AG09309 (cell line): Measurements from ENCODE around the gene TEX261.

Experiments used
- DNase-seq: peaks from one replicate; pipeline ENCODE4 v3.0.0-alpha.2; 2010; ENCODE audit warnings: low read depth
- H3K4me3 ChIP-seq: 2 replicates; pipeline ENCODE4 v1.5.1; 2011; ENCODE audit warnings: mild to moderate bottlenecking, low read depth, low read length, moderate library complexity; ENCODE audit not compliant: control insufficient read depth
- TF ChIP-seq, protein P1 (sequence below): IDR thresholded peaks from 2 replicates; pipeline ENCODE4 v1.5.1; 2011; ENCODE audit warnings: mild to moderate bottlenecking, low read depth, low read length, inconsistent platforms; ENCODE audit not compliant: insufficient read depth, control insufficient read depth; ENCODE audit errors: missing control alignments

The TEX261 gene

DNA sequence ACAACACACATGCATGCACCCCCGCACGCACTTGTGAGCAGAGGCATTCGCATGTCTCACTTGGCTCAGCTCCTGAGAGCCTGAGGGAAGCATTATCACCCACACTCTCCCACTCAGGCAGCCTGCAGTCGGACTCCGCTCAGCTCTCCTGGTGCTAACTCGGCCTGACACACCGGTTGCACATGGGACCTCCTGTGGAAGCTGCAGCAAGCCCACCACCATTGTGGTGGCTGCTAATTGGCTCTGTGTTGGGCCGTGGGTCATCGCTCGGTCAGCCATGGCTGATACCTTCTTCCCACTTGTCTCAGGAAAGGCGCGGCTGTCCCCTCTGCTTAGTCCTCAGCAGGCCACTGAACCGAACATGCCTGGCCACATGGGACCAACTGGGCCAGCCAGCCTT, 13.7 kb upstream of the TEX261 start:
- no peak overlapping the region for H3K4me3 ChIP-seq
- no peak for DNase-seq
- TF ChIP-seq, protein P1, sequence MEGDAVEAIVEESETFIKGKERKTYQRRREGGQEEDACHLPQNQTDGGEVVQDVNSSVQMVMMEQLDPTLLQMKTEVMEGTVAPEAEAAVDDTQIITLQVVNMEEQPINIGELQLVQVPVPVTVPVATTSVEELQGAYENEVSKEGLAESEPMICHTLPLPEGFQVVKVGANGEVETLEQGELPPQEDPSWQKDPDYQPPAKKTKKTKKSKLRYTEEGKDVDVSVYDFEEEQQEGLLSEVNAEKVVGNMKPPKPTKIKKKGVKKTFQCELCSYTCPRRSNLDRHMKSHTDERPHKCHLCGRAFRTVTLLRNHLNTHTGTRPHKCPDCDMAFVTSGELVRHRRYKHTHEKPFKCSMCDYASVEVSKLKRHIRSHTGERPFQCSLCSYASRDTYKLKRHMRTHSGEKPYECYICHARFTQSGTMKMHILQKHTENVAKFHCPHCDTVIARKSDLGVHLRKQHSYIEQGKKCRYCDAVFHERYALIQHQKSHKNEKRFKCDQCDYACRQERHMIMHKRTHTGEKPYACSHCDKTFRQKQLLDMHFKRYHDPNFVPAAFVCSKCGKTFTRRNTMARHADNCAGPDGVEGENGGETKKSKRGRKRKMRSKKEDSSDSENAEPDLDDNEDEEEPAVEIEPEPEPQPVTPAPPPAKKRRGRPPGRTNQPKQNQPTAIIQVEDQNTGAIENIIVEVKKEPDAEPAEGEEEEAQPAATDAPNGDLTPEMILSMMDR, result no peak

DNA sequence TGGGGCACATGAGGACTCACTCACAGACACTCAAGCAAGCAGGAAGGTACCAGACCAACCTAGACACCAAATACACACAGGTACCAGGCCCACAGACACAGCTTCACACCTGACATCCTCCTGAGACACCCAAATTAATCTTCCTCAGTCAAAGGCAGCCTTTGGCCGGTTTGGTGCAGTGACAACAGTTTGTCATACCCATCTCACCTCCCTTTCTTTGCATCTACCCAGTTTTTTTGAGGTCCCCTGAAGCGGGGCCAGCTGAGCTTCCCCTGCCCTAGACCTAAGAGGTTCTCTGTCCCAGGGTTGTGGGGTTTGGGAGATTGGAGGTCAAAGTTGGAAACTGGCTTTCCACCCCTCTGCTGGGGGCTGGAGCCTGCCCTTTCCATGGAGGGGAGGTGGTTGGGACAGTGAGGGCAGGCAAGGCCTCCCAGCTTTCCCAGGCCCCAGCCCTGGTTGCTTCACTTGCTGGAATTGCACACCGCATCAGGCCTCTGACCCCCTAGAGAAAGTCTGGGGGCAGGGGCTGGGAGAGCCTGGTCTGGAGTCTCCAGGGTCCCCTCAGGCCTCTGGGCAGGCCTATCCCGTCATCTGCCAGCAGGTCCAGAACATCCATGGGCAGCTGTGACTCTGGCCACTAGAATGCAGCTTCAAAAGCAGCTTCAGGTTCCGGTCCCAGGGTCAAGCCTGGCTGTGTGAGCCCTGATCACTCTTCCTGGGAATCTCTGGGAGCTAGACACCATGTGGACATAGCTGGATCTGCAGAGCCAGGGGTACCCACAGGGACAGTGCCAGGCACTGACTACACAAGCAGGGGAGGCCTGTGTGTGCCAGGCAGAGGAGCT, 12.5 kb upstream of the TEX261 start:
- TF ChIP-seq, protein P1, result no peak
- DNase-seq, result no peak
- no peak overlapping the region for H3K4me3 ChIP-seq

DNA sequence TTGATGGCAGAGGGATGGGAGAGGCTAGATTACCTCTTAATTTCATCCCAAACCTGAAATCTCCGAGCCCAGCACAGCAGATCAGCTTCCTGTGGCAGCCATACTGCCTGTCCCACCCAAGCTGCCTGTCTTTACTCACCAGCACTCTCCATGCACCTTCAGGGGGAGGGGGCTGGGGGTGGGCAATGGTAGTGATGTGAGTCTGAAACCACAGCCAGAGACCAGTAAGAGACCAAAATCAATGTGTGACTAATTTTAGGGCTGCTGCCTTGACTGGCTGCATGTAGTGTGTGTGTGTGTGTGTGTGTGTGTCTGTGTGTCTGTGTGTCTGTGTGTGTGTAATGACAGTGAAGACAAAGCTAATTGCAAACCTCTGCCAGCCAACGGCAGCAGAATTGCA, 11.7 kb upstream of the TEX261 start:
- no peak for DNase-seq
- TF ChIP-seq, protein P1, result no peak
- no peak overlapping the region for H3K4me3 ChIP-seq

DNA sequence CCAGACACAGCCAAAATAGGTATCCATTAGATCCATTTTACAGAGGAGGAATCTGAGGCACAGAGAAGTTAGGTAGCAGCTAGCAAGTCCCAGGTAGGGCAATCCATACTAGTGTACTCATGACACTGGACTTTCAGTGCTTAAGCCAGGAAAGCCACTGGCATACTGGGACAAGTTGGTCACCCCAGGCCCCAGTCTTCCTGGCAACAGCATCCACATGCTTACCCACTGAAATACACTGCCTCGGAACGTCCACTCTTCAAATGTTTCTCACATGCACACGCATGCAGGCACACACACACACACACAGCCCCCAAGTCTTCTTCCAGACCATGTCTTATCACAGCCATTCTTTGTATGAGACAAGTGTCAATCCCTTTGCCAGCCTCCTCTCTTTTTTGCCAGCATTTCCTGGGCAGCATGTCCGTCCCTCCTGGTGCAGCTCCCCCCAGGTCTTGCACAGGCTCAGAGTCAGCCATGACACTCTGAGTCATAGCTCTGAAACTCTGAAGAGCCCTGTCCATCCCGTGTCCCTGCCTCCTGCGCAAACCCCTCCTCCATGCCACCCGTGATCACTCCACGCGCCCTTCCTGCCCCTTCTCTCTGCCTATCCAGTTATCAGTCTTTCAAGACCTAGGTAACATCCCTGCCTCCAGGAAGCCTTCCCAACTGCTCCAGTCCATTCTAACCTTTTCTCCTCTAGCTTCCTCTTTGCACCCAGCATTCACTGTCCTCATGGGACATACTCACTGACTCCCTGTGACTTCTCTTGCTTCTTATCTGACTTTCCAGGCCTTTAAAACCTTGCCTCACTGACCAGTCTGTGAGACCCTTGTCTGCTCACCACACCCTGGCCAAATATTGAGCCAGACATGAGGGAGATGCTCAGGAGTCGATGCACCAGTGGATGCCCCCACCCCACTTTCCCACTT, 10.9 kb upstream of the TEX261 start:
- no peak overlapping the region for H3K4me3 ChIP-seq
- TF ChIP-seq, protein P1, result no peak
- DNase-seq, result no peak

DNA sequence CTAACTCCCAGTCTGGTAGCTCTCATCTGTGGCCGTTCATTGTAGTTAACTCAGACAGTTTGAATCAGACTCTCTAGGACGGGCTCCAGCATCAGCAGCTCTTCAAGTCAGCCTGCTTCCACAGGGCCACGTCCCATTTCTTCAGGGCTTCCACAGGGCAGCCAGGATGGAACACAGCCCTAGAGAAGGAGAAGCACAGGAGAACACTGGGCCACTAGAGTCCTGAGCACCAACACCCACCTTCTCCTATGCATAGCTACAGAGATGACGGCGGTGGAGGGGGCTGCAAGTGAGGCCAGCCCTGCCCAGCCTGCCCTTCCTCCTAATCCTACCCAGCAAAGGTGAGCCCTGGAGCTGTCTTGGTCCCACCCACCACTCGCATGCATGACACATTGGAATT, 10.2 kb upstream of the TEX261 start:
- DNase-seq, result no peak

More for the DNA sequence above, 10.2 kb upstream of the TEX261 start:
- H3K4me3 ChIP-seq, result no peak overlapping the region
- TF ChIP-seq, protein P1, result no peak
